ENCODE data around the gene ANKMY2. TPM values are rescaled to one million over a fixed set of nuclear protein-coding genes. Genes with fewer than 3 reads are reported as not detected.

ANKMY2 gene
- total RNA-seq, 1 donor: 26.8 TPM

- peaks cover 85% of the 10 kb centered on the region for H3K79me2 ChIP-seq (ENCODE audit: insufficient read depth, low read length)
These were observed 12.2 kb upstream of the ANKMY2 start for GRCh38 chr7:16657656-16658279.

GRCh38 chr7:16656141-16656540, 10.6 kb upstream of the ANKMY2 start:
- peaks cover 85% of the 10 kb centered on the region for H3K79me2 ChIP-seq (ENCODE audit: insufficient read depth, low read length)
- H3K27ac ChIP-seq (ENCODE audit: low read depth, low read length): no peak overlapping the region
- no peaks in the 10 kb centered on the region for H3K9me3 ChIP-seq (ENCODE audit: low read depth, low read length)
- no peak overlapping the region for H2AFZ ChIP-seq (ENCODE audit: low read length)
- H3K4me1 ChIP-seq (ENCODE audit: insufficient read depth, low read length): peaks cover 18% of the 10 kb centered on the region
- TF ChIP-seq CTCF (IDR thresholded peaks at IDR 0.05; ENCODE audit: extremely low read depth, low read depth, low read length): no peak
- H3K4me3 ChIP-seq (ENCODE audit: insufficient read depth, low read length): no peak overlapping the region
- H4K20me1 ChIP-seq (ENCODE audit: insufficient read depth, low read length): peaks cover 10% of the 10 kb centered on the region
- H3K4me2 ChIP-seq (ENCODE audit: insufficient read depth, low read length): no peak overlapping the region
- no peak for DNase-seq (ENCODE audit: insufficient read length, low spot score, missing footprints)
- H3K27me3 ChIP-seq (ENCODE audit: insufficient read depth, low read length): no peaks in the 10 kb centered on the region
- no peaks in the 10 kb centered on the region for H3K36me3 ChIP-seq (ENCODE audit: insufficient read depth, low read length)

More at GRCh38 chr7:16657656-16658279, 12.2 kb upstream of the ANKMY2 start:
- peak overlapping the region; percentile 75 for H3K27ac ChIP-seq (ENCODE audit: low read depth, low read length)
- H4K20me1 ChIP-seq (ENCODE audit: insufficient read depth, low read length): peaks cover 8% of the 10 kb centered on the region
- no peaks in the 10 kb centered on the region for H3K27me3 ChIP-seq (ENCODE audit: insufficient read depth, low read length)
- H3K36me3 ChIP-seq (ENCODE audit: insufficient read depth, low read length): no peaks in the 10 kb centered on the region
- no peak overlapping the region for H2AFZ ChIP-seq (ENCODE audit: low read length)
- H3K4me3 ChIP-seq (ENCODE audit: insufficient read depth, low read length): no peak overlapping the region
- H3K4me1 ChIP-seq (ENCODE audit: insufficient read depth, low read length): peaks cover 20% of the 10 kb centered on the region
- peak; percentile 34 for TF ChIP-seq CTCF (IDR thresholded peaks at IDR 0.05; ENCODE audit: extremely low read depth, low read depth, low read length)
- DNase-seq (ENCODE audit: insufficient read length, low spot score, missing footprints): peak; percentile 46
- H3K9me3 ChIP-seq (ENCODE audit: low read depth, low read length): no peaks in the 10 kb centered on the region
- H3K4me2 ChIP-seq (ENCODE audit: insufficient read depth, low read length): peak overlapping the region; percentile 31

- Histone ChIP-seq H4K20me1 (ENCODE audit: insufficient read depth, low read length) (peaks cover 8% of the 10 kb centered on the region), H3K79me2 (ENCODE audit: insufficient read depth, low read length) (peaks cover 86% of the 10 kb centered on the region), H3K4me2 (ENCODE audit: insufficient read depth, low read length) (no peak overlapping the region), H3K9me3 (ENCODE audit: low read depth, low read length) (no peaks in the 10 kb centered on the region), H3K4me3 (ENCODE audit: insufficient read depth, low read length) (no peak overlapping the region), H2AFZ (ENCODE audit: low read length) (no peak overlapping the region), H3K27ac (ENCODE audit: low read depth, low read length) (no peak overlapping the region), H3K36me3 (ENCODE audit: insufficient read depth, low read length) (no peaks in the 10 kb centered on the region), H3K4me1 (ENCODE audit: insufficient read depth, low read length) (peaks cover 10% of the 10 kb centered on the region), H3K27me3 (ENCODE audit: insufficient read depth, low read length) (no peaks in the 10 kb centered on the region)
- DNase-seq (ENCODE audit: insufficient read length, low spot score, missing footprints): no peak
- TF ChIP-seq CTCF (IDR thresholded peaks at IDR 0.05; ENCODE audit: extremely low read depth, low read depth, low read length): no peak
These were observed 9.8 kb upstream of the ANKMY2 start for GRCh38 chr7:16655394-16655793.

- no peak for TF ChIP-seq CTCF (IDR thresholded peaks at IDR 0.05; ENCODE audit: extremely low read depth, low read depth, low read length)
- peaks cover 14% of the 10 kb centered on the region for H4K20me1 ChIP-seq (ENCODE audit: insufficient read depth, low read length)
- no peaks in the 10 kb centered on the region for H3K9me3 ChIP-seq (ENCODE audit: low read depth, low read length)
- no peak overlapping the region for H3K27ac ChIP-seq (ENCODE audit: low read depth, low read length)
- peak; percentile 23 for DNase-seq (ENCODE audit: insufficient read length, low spot score, missing footprints)
- H3K36me3 ChIP-seq (ENCODE audit: insufficient read depth, low read length): no peaks in the 10 kb centered on the region
- H2AFZ ChIP-seq (ENCODE audit: low read length): no peak overlapping the region
- no peak overlapping the region for H3K4me3 ChIP-seq (ENCODE audit: insufficient read depth, low read length)
- H3K4me1 ChIP-seq (ENCODE audit: insufficient read depth, low read length): peaks cover 30% of the 10 kb centered on the region
- no peak overlapping the region for H3K4me2 ChIP-seq (ENCODE audit: insufficient read depth, low read length)
- peaks cover 98% of the 10 kb centered on the region for H3K79me2 ChIP-seq (ENCODE audit: insufficient read depth, low read length)
- H3K27me3 ChIP-seq (ENCODE audit: insufficient read depth, low read length): no peaks in the 10 kb centered on the region
These were observed 7.3 kb upstream of the ANKMY2 start for GRCh38 chr7:16652888-16653287.
